OCI-LY7 (cell line): ENCODE data around the gene MIR17HG. TPM values are rescaled to one million over a fixed set of nuclear protein-coding genes. Genes with fewer than 3 reads are reported as not detected.
"Not testable (repeated sequence)": the region's sequence is repeated elsewhere in the genome, so short reads cannot be mapped to it uniquely, and the experiment has no call there.

Source experiments
- BruUV-seq: library from RNA; stranded (reverse); fragments of 400-500 nt; replicated peaks from 2 replicates; lab custom pipeline; 2021; lab: Mats Ljungman, UMichigan
- CTCF ChIA-PET: fragments of 300-600 bp; sonication (Branson Sonifier 250); formaldehyde crosslinking; loops from one replicate; lab custom pipeline; 2022; ENCODE audit warnings: antibody characterized with exemption; ENCODE audit not compliant: unreplicated experiment; lab: Charles Lee
- POLR2A ChIA-PET: fragments of 300-600 bp; sonication (Branson Sonifier 250); formaldehyde crosslinking; loops from one replicate; lab custom pipeline; 2022; ENCODE audit warnings: antibody characterized with exemption; lab: Charles Lee
- DNase-seq: peaks from one replicate; pipeline ENCODE4 v3.0.0-alpha.2; 2015; ENCODE audit warnings: low spot score
- H2AFZ ChIP-seq: fragments of 200-600 bp; sonication (generic), shearing (Covaris generic); 2 replicates; pipeline ENCODE4 v1.6.1; 2014; ENCODE audit warnings: mild to moderate bottlenecking, antibody characterized with exemption, low read length, moderate library complexity
- H3K27ac ChIP-seq: fragments of 200-600 bp; sonication (generic); 2 replicates; pipeline ENCODE4 v1.5.1; 2014; ENCODE audit warnings: mixed run types, low read depth, mild to moderate bottlenecking, moderate library complexity, low read length, inconsistent platforms; ENCODE audit not compliant: poor library complexity, severe bottlenecking
- H3K36me3 ChIP-seq: fragments of 200-600 bp; sonication (generic); 2 replicates; pipeline ENCODE4 v1.6.1; 2014; ENCODE audit warnings: mild to moderate bottlenecking, antibody characterized with exemption, low read length, moderate library complexity, mixed read lengths; ENCODE audit not compliant: insufficient read depth
- H3K4me1 ChIP-seq: fragments of 200-600 bp; sonication (generic); 2 replicates; pipeline ENCODE4 v1.5.1; 2014; ENCODE audit warnings: mild to moderate bottlenecking, low read length; ENCODE audit not compliant: insufficient read depth, poor library complexity, severe bottlenecking
- H3K4me2 ChIP-seq: fragments of 200-600 bp; sonication (generic); 2 replicates; pipeline ENCODE4 v1.6.1; 2014; ENCODE audit warnings: mild to moderate bottlenecking, low read length
- H3K4me3 ChIP-seq: fragments of 200-600 bp; sonication (generic); 2 replicates; pipeline ENCODE4 v1.5.1; 2014; ENCODE audit warnings: mild to moderate bottlenecking, low read depth, low read length; ENCODE audit not compliant: poor library complexity, severe bottlenecking
- H3K79me2 ChIP-seq: fragments of 200-600 bp; sonication (generic); 2 replicates; pipeline ENCODE4 v1.6.1; 2016; ENCODE audit warnings: low read depth, mild to moderate bottlenecking, low read length, moderate library complexity, mixed read lengths; ENCODE audit not compliant: insufficient read depth
- H3K9me2 ChIP-seq: fragments of 200-600 bp; sonication (generic); 2 replicates; pipeline ENCODE4 v1.6.1; 2016; ENCODE audit warnings: mild to moderate bottlenecking, low read length, mixed read lengths; ENCODE audit not compliant: insufficient read depth
- H3K9me3 ChIP-seq: fragments of 200-600 bp; sonication (generic); 2 replicates; pipeline ENCODE4 v1.6.1; 2014; ENCODE audit warnings: mild to moderate bottlenecking, mixed run types, low read length, mixed read lengths
- H4K20me1 ChIP-seq: fragments of 200-600 bp; sonication (generic); 2 replicates; pipeline ENCODE4 v1.6.1; 2014; ENCODE audit warnings: mild to moderate bottlenecking, antibody characterized with exemption, low read length, moderate library complexity, mixed read lengths; ENCODE audit not compliant: insufficient read depth
- CTCF ChIP-seq: fragments of 200-600 bp; sonication (generic); conservative IDR thresholded peaks from 2 replicates; pipeline ENCODE4 v1.5.1; 2014; ENCODE audit warnings: mild to moderate bottlenecking, antibody characterized with exemption, low read length, moderate library complexity, mixed read lengths
- EZH2phosphoT487 ChIP-seq: fragments of 200-600 bp; sonication (generic); IDR thresholded peaks from 2 replicates; pipeline ENCODE4 v1.6.1; 2018; ENCODE audit warnings: low read depth, borderline replicate concordance, mild to moderate bottlenecking, mixed run types, antibody characterized with exemption, low read length, moderate library complexity, mixed read lengths
- intact Hi-C: fragments of 100-400 bp; cut with micrococcal nuclease; formaldehyde crosslinking; loops from one replicate; pipeline ENCODE4 v1.10.0; 2022; ENCODE audit not compliant: unreplicated experiment
- total RNA-seq, 2 experiments: library from RNA; depleted of rRNA in 1 of 2; stranded (reverse); fragments of >200 nt in 1 of 2; shearing (Covaris generic) in 1 of 2; gene quantifications; 2 replicates each; pipeline ENCODE4 v1.2.3, GENCODE V29; 2014 to 2022

MIR17HG gene
- total RNA-seq, 2 experiments from 2014 or later, result 199 to 242 TPM

DNA sequence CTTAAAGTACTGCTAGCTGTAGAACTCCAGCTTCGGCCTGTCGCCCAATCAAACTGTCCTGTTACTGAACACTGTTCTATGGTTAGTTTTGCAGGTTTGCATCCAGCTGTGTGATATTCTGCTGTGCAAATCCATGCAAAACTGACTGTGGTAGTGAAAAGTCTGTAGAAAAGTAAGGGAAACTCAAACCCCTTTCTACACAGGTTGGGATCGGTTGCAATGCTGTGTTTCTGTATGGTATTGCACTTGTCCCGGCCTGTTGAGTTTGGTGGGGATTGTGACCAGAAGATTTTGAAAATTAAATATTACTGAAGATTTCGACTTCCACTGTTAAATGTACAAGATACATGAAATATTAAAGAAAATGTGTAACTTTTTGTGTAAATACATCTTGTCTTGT lies 3.6 kb downstream of the MIR17HG start:
- Histone ChIP-seq H3K4me3 (peak overlapping the region; percentile 64), H3K9me2 (no peaks in the 10 kb centered on the region), H3K79me2 (peaks cover 91% of the 10 kb centered on the region), H3K9me3 (no peaks in the 10 kb centered on the region), H3K4me2 (peak overlapping the region; percentile 68), H3K4me1 (peaks cover 76% of the 10 kb centered on the region), H3K36me3 (peaks cover 80% of the 10 kb centered on the region), H4K20me1 (peaks cover 71% of the 10 kb centered on the region), H3K27ac (peak overlapping the region; percentile 75), H2AFZ (no peak overlapping the region)
- no peak for TF ChIP-seq EZH2phosphoT487
- TF ChIP-seq CTCF, result no peak
- POLR2A ChIA-PET, result interaction anchor here (1.1 to 2.4 kb wide), 4 partner anchors 8 to 49 kb away, joined by 4 to 21 read pairs (median 8); no protein-coding TSS in a partner anchor
- CTCF ChIA-PET, result no interaction called here
- DNase-seq, result peak; percentile 47
- intact Hi-C loops, result no loop called here
- BruUV-seq, result no TSS peak

DNA sequence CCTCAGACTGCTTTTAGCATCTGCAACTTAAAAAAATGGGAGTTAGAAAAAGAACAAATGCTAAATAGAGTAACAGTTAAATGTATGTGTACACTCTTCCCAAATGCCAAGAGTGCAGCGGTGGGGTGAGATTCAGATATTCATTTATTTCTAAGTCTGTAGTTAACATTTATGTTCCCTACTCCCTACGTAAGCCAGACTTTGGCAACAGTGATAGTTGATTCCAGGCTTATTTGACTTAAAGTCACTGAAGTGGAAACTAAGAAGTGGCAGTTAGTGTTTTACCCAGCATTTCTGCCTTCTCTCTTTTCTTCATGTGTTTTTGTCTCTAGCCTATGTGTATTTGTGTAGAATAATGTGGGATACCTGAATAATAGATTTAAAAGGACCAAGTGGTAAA lies 4.5 kb downstream of the MIR17HG start:
- Histone ChIP-seq H3K36me3 (peaks cover 89% of the 10 kb centered on the region), H4K20me1 (peaks cover 80% of the 10 kb centered on the region), H3K4me1 (peaks cover 76% of the 10 kb centered on the region), H2AFZ (no peak overlapping the region), H3K9me2 (no peaks in the 10 kb centered on the region), H3K4me3 (peak overlapping the region; percentile 64), H3K4me2 (peak overlapping the region; percentile 68), H3K27ac (peak overlapping the region; percentile 1), H3K79me2 (peaks cover 90% of the 10 kb centered on the region), H3K9me3 (no peaks in the 10 kb centered on the region)
- DNase-seq, result peak; percentile 45
- intact Hi-C loops, result no loop called here
- POLR2A ChIA-PET, result interaction anchor here (0.7 to 2.4 kb wide), 6 partner anchors 18 to 56 kb away, joined by 3 to 9 read pairs (median 6); no protein-coding TSS in a partner anchor
- no TSS peak for BruUV-seq
- CTCF ChIA-PET, result no interaction called here
- no peak for TF ChIP-seq EZH2phosphoT487
- no peak for TF ChIP-seq CTCF

GRCh38 chr13:91352891-91353290 lies 5.4 kb downstream of the MIR17HG start:
- intact Hi-C loops, CTCF ChIA-PET, BruUV-seq, H3K4me3 ChIP-seq, H3K9me3 ChIP-seq, H3K9me2 ChIP-seq, H2AFZ ChIP-seq: not testable (repeated sequence)
- Histone ChIP-seq H3K36me3 (peaks cover 95% of the 10 kb centered on the region), H3K79me2 (peaks cover 88% of the 10 kb centered on the region), H3K4me1 (peaks cover 83% of the 10 kb centered on the region), H3K27ac (peak overlapping the region; percentile 0), H3K4me2 (peak overlapping the region; percentile 3), H4K20me1 (peaks cover 89% of the 10 kb centered on the region)
- POLR2A ChIA-PET, result interaction anchor here (0.6 to 2.4 kb wide), 6 partner anchors 17 to 55 kb away, joined by 3 to 9 read pairs (median 6); no protein-coding TSS in a partner anchor
- peak; percentile 35 for DNase-seq
